KMS-11 (cell line): Measurements from ENCODE around the gene DLGAP5.

ENCODE experiments used
- H2AFZ ChIP-seq: fragments of 200-600 bp; sonication (generic); 2 replicates; pipeline ENCODE4 v1.6.1; 2016; ENCODE audit warnings: antibody characterized with exemption, mixed run types, low read depth
- H3K27ac ChIP-seq: fragments of 200-600 bp; sonication (generic); 2 replicates; pipeline ENCODE4 v1.6.1; 2016; ENCODE audit warnings: mild to moderate bottlenecking, mixed run types
- H3K27me3 ChIP-seq: fragments of 200-600 bp; sonication (generic); 2 replicates; pipeline ENCODE4 v1.6.1; 2017; ENCODE audit warnings: mild to moderate bottlenecking, low read depth, mixed run types, moderate library complexity; ENCODE audit not compliant: insufficient read depth
- H3K36me3 ChIP-seq: fragments of 200-600 bp; sonication (generic); 2 replicates; pipeline ENCODE4 v1.6.1; 2017; ENCODE audit warnings: mild to moderate bottlenecking, mixed run types; ENCODE audit not compliant: insufficient read depth
- H3K4me1 ChIP-seq: fragments of 200-600 bp; sonication (generic); 2 replicates; pipeline ENCODE4 v1.6.1; 2016; ENCODE audit warnings: mild to moderate bottlenecking, low read depth, mixed run types; ENCODE audit not compliant: poor library complexity, severe bottlenecking
- H3K4me2 ChIP-seq: fragments of 200-600 bp; sonication (generic); 2 replicates; pipeline ENCODE4 v1.7.0; 2016; ENCODE audit warnings: mild to moderate bottlenecking, mixed run types
- H3K4me3 ChIP-seq: fragments of 200-600 bp; sonication (generic); IDR thresholded peaks from 2 replicates; pipeline ENCODE4 v1.6.1; 2017; ENCODE audit warnings: low read depth, low read length, mixed read lengths; ENCODE audit not compliant: insufficient read depth
- H3K79me2 ChIP-seq: fragments of 200-600 bp; sonication (generic); 2 replicates; pipeline ENCODE4 v1.6.1; 2016; ENCODE audit warnings: low read depth, mixed run types; ENCODE audit not compliant: insufficient read depth
- H3K9ac ChIP-seq: fragments of 200-600 bp; sonication (generic); 2 replicates; pipeline ENCODE4 v1.6.1; 2016; ENCODE audit warnings: mild to moderate bottlenecking, mixed run types
- H4K20me1 ChIP-seq: fragments of 200-600 bp; sonication (generic); 2 replicates; pipeline ENCODE4 v1.6.1; 2016; ENCODE audit warnings: mild to moderate bottlenecking, mixed run types; ENCODE audit not compliant: insufficient read depth
- TF ChIP-seq, protein P1 (sequence below): fragments of 200-600 bp; sonication (generic); conservative IDR thresholded peaks from 2 replicates; pipeline ENCODE4 v1.6.1; 2017; ENCODE audit warnings: low read depth, mild to moderate bottlenecking, antibody characterized with exemption, low read length, moderate library complexity, mixed read lengths

The DLGAP5 gene

DNA sequence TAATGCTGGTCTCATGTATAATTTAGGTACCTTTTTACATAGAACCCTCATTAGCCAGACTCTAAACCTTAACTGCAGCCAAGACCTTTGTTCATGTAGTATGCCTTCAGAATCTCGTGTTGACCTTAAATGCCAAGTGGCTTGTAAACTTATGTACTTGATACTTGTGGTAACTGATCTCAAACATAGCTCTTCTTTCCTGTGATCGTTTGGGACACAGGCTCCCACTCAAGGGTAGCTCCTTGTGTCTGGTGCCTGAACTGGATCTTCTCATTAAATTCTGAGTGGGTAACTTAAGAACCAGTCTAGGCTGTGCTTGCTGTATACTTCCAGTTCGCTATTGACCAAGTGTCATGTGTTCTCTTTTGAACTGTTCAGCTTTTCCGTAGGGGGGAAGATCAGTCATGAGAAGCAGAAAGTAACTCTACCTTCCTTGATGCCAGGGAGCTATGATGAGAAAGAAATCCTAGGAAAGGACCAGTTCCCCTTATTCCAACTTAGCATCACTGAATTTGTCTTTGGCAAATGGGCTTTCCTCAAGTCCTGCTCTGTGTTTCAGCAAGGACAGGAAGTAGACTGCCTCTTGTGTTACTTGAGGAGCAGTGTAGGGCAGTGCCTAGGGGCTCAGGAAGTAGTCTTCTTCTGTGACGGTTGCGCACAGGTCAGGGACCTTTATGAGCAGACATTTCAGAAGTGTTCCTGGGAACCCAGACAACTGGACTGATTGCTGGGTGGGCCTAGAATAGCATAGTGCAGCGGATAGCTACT is 59.8 kb downstream of the DLGAP5 start:
- H3K4me2 ChIP-seq: no peak overlapping the region
- no peak overlapping the region for H3K27ac ChIP-seq
- no peak overlapping the region for H3K9ac ChIP-seq
- H4K20me1 ChIP-seq: no peaks in the 10 kb centered on the region
- no peaks in the 10 kb centered on the region for H3K36me3 ChIP-seq
- no peaks in the 10 kb centered on the region for H3K27me3 ChIP-seq
- no peaks in the 10 kb centered on the region for H3K79me2 ChIP-seq
- no peak overlapping the region for H2AFZ ChIP-seq
- H3K4me1 ChIP-seq: no peaks in the 10 kb centered on the region
- no peak overlapping the region for H3K4me3 ChIP-seq
- TF ChIP-seq, protein P1, sequence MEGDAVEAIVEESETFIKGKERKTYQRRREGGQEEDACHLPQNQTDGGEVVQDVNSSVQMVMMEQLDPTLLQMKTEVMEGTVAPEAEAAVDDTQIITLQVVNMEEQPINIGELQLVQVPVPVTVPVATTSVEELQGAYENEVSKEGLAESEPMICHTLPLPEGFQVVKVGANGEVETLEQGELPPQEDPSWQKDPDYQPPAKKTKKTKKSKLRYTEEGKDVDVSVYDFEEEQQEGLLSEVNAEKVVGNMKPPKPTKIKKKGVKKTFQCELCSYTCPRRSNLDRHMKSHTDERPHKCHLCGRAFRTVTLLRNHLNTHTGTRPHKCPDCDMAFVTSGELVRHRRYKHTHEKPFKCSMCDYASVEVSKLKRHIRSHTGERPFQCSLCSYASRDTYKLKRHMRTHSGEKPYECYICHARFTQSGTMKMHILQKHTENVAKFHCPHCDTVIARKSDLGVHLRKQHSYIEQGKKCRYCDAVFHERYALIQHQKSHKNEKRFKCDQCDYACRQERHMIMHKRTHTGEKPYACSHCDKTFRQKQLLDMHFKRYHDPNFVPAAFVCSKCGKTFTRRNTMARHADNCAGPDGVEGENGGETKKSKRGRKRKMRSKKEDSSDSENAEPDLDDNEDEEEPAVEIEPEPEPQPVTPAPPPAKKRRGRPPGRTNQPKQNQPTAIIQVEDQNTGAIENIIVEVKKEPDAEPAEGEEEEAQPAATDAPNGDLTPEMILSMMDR: no peak

DNA sequence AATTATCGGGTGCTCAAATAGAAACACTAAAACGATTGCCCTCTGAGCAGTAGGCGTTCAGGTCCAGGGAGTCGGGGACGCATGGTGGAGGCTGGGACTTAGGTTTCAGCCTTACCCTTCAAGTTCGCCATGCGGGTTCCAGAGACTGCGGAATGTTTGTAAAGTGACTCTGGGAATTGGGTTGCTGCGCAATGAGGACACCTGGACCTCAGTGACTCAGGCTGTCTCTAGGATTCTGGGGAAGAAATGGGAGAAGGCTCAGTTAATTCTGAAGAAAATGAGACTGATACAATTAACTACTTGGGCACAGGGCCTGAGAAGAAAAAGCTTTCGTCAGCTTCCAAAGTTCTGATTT is 61.2 kb downstream of the DLGAP5 start:
- Histone ChIP-seq H3K9ac (no peak overlapping the region), H3K27ac (no peak overlapping the region), H3K27me3 (no peaks in the 10 kb centered on the region)

DNA sequence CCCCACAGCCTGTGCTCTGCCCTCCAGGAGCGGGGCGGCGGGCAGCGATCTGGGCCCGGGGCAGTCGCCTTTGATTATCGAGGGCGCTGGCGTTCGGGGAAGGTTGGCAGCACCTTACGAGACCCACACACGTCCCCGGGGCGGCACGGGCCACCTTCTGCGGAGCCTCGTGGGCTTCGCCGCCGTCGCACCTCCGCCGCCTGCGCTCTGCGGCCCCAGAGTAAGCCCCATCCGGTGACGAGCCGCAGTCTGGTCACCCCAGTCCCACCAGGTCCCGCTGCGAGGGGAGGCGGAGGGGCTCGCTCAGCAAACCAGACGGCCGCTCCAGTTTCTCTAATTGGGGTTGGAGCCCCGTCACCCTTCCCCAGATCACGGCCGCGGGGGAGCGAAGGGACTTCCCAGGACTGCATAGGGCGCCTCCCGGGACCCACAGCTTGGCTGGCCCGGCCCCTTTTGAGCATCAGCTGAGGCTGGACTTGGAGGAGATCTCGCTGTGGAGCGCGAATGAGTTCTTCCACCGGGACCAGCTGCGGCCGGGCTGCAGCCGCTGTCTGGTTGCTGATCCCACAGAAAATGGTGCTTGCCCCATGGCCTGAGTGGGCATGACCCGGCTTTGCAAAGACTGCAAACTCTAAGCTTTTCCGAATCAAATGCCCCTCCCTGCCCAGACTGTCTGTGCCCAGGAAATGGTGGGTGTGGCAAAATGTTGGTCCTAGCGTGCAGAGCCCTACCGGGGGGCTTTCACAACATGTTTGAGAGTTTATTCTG is 61.8 kb downstream of the DLGAP5 start:
- H3K9ac ChIP-seq: peak overlapping the region; percentile 56; the same call in 1 of the 2 replicates
- H3K27ac ChIP-seq: no peak overlapping the region
- no peaks in the 10 kb centered on the region for H3K36me3 ChIP-seq
- peak overlapping the region; percentile 75 for H2AFZ ChIP-seq
- TF ChIP-seq, protein P1: no peak
- H3K27me3 ChIP-seq: no peaks in the 10 kb centered on the region
- H3K4me1 ChIP-seq: no peaks in the 10 kb centered on the region
- no peaks in the 10 kb centered on the region for H3K79me2 ChIP-seq
- H4K20me1 ChIP-seq: no peaks in the 10 kb centered on the region
- H3K4me3 ChIP-seq: no peak overlapping the region
- peak overlapping the region; percentile 89 for H3K4me2 ChIP-seq

More for the DNA sequence above, 61.2 kb downstream of the DLGAP5 start:
- no peaks in the 10 kb centered on the region for H4K20me1 ChIP-seq
- no peaks in the 10 kb centered on the region for H3K79me2 ChIP-seq
- H3K4me2 ChIP-seq: peak overlapping the region; percentile 89
- no peaks in the 10 kb centered on the region for H3K4me1 ChIP-seq
- peak overlapping the region; percentile 75 for H2AFZ ChIP-seq
- TF ChIP-seq, protein P1: no peak
- no peaks in the 10 kb centered on the region for H3K36me3 ChIP-seq
- H3K4me3 ChIP-seq: no peak overlapping the region

DNA sequence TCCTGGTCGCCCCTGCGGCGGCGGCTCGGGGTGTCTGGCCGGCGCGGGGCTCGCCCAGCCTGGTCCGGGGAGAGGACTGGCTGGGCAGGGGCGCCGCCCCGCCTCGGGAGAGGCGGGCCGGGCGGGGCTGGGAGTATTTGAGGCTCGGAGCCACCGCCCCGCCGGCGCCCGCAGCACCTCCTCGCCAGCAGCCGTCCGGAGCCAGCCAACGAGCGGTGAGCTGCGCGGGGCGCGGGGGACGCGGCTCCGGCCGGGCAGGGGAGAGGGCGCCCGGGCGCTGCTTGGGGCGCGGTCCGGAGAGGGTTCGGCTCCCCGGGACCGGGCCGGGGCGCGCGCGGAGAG is 62.3 kb downstream of the DLGAP5 start, which contains the start of gene LGALS3:
Gene LGALS3, plus strand, starts transcription at position 167 of the 342 bp plus-strand sequence. CDS start 8,122 bp downstream, outside the sequence.
- Histone ChIP-seq H3K9ac (peak within 1 kb of the TSS; percentile 56; the same call in 1 of the 2 replicates), H3K79me2 (no peaks in the 10 kb centered on the region), H4K20me1 (no peaks in the 10 kb centered on the region), H3K27ac (no peak within 1 kb of the TSS), H3K27me3 (no peaks in the 10 kb centered on the region), H3K4me3 (no peak within 1 kb of the TSS), H3K4me2 (peak within 1 kb of the TSS; percentile 89), H2AFZ (peak within 1 kb of the TSS; percentile 75), H3K36me3 (no peaks in the 10 kb centered on the region), H3K4me1 (no peaks in the 10 kb centered on the region)
- TF ChIP-seq, protein P1: no peak
